Measurements from ENCODE around the gene CDYL.
A peak's percentile ranks its signal among the peaks of the same experiment; 100 is the strongest.
"Not testable (repeated sequence)": the region's sequence is repeated elsewhere in the genome, so short reads cannot be mapped to it uniquely, and the experiment has no call there.

CDYL gene

GRCh38 chr6:5003604-5004372 lies 227.6 kb downstream of the CDYL start, which contains the start of gene RPP40:
Gene RPP40, minus strand, starts transcription at chr6:5004037. Its CDS starts 35 bp downstream, at chr6:5004002.
- peak; percentile 97 for DNase-seq (ENCODE audit: low read depth)

GRCh38 chr6:5004373-5005037 lies 228.3 kb downstream of the CDYL start:
- no peak for DNase-seq (ENCODE audit: low read depth)

GRCh38 chr6:5005038-5005433 lies 228.8 kb downstream of the CDYL start:
- not testable (repeated sequence) for DNase-seq (ENCODE audit: low read depth)

Measured in ELR (cell line).